Head of caudate nucleus (tissue), 42 donors: ENCODE results near the gene E4F1.

Source experiments
- DNase-seq, 42 donors: peaks; one replicate each; pipeline versions ENCODE4 v3.0.0 to v3.0.0-alpha.2; 2020 to 2021; ENCODE audit warnings: mixed read lengths in 7 of 42
- intact Hi-C: fragments of 100-400 bp; cut with DNase I; formaldehyde crosslinking; loops from one replicate; pipeline ENCODE4 v1.15.0; 2022

E4F1 gene

DNA sequence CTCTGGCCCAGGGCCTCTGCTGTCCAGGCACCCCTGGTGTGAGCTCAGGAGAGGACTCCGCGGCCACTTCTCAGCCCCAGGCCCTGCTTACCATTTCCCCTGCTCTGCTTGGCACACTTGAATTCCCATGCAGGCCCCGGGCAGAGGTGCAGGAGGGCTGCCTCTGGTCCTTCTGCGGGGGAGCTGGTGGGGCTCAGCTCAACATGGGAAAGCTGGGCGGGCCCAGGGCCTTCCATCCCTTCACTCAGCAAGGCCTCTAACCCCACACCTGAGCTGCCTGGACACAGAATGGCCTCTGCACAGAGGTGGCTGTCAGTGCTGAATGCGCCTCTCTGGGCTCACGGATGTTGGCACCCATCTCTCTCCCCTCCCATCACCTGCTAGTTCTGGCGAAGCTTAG, 57.1 kb downstream of the E4F1 start:
- intact Hi-C loops = no loop called here
- DNase-seq = no peak

DNA sequence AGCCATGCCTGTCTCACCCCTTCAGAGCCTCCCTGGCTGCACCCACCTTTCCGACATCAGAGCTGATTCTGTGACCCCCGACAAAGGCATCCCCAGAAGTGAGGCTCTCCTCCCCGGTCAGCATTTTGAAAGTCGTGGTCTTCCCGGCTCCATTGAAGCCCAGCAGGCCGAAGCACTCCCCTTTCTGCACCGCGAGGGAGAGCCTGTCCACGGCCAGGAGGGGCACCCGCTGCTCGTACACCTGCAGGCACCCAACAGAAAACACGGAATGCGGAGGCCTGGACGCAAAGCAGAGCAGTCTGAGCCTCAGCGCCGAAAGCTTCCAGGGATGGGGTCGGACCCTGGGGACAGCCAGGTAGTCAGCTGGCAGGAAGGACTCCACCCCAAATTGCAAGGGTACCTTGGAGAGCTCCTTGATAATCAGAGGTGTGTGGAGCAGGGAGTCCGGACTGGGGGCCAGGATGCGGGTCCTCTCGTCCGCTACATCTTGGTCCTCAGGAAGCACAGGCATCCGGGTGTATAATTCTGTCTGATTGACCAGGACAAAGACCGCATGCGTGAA, 57.7 kb downstream of the E4F1 start:
- intact Hi-C loops = no loop called here

DNA sequence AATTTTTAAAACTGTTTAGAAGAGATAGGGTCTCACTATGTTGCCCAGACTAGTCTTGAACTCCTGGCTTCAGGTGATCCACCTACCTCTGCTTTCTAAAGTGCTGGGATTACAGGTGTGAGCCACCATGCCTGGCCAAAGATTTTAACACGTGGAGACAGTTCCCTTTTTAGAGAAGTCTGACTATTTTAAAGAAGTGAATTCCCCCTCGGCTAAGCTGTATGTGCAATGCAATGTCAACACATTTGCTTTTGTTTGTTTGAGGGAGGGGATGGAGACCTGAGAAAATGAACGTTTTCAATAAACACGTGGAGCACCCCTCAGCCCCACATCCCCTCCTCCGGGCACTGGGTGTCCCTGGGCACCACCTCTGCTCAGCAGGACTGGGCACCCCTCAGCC, 58.9 kb downstream of the E4F1 start:
- intact Hi-C loops = no loop called here
- DNase-seq = no peak

More for the DNA sequence above, 57.7 kb downstream of the E4F1 start:
- DNase-seq = no peak

DNA sequence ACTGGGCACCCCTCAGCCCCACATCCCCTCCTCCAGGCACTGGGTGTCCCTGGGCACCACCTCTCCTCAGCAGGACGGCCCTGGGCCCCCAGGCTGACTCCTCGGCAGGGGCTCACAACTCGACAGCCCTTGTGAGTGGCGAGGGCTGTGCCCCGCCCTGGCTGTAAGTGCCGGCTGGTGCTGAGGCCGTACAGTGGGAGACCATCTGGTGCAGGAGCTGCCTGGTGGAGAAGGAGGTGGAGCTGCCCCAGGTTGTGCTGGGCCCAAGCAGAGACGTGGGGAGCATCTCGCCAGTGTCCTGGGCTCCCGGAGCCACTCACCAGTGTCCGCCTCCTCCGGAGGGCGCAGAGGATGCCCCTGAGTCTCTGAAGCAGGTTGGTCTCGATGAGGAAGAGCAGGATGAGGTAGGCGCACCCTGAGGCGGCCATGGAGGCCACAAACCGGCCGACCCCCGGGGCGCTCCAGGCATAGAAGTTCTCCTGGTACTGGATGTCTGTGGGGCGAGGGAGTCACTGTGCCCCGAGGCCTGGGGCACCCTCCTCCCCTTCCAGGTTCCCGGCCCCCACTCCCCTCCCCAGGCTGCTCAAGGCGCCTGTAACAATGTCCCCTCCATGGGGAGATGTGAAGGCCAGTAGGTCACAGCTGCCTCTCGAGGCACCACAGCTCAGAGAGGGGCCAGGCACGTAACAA, 59.6 kb downstream of the E4F1 start:
- intact Hi-C loops = no loop called here
- DNase-seq = no peak

DNA sequence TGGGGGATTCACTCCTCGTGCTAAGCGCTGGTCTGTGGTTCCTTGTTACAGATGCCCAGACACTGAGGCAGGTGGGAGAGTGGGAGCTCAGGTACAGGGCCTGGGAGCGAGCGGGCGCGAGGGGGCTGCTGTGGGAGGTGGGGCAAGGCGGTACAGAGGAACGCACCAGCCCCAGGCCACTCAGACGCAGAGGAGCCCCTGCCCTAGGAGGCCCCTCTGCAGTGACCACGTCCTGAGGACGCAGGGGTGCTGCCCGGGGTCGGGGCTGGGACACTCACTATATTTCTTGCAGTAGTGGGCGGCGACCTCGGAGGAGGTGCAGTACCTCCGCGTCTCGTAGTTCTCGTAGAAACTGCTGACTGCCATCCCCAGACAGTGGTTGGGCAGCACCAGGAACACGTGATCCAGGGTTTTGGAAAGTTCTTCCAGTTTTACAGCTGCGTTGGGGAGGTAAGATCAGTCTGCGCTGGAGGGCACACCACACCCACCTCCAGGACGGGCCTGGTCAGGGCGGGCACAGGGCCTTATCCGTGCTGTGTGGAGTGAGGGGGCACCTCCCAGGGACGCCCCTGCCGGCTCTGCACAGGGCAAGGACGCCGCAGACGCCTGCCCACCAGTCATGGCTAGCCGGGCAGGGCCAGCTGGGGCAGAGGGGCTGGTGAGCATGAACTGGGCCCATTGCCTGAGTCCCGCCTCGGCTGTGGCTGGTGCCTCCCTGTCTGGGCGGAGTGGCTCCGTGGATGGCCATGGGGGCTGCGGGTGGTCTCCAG, 60.8 kb downstream of the E4F1 start:
- intact Hi-C loops = no loop called here
- no peak for DNase-seq

DNA sequence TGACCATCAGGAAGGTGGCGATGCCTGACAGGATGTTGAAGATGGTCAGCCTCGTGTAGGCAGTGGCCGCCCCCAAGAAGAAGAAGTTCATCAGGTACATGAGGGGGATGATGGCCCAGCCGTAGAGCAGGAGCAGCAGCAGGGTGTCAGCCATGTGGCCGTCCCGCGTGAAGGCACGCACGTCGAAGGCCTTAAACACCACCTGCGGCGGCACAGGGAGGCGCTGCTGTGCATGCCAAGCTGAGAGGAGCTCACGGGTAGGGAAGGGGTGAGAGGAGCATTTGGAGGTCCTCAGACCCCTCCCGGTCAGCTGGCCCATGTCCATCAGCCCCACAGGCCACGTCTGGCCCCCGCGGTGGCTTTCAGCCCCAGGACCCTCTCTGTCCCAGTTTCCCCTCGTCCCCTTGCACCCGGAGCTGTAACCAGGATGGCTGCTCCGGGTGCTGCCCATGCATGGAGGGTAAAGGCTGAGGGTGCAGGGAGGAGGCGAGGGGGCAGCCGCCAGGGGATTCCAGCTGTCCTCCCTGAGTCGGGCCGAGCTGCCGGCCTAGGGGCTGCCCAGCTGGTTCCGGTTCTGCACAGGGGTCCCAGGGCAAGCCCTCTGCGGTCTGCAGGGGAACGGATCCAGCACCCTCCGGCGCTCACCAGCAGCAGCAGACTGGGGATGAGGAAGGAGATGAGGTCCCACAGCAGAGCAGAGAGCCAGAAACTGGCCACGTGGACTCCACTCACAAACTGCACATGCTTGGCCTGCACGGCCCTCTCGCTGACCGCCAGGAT, 61.6 kb downstream of the E4F1 start:
- no peak for DNase-seq
- intact Hi-C loops = no loop called here
